ENCODE measurements around the gene ACTR3C. TPM values are rescaled to one million over a fixed set of nuclear protein-coding genes. Genes with fewer than 3 reads are reported as not detected.
"Not testable (repeated sequence)": the region's sequence is repeated elsewhere in the genome, so short reads cannot be mapped to it uniquely, and the experiment has no call there.

ACTR3C gene
- polyA plus RNA-seq, 3 donors: 0.55 to 1.9 (median 1.7) TPM

GRCh38 chr7:150262656-150263055 lies 60.7 kb downstream of the ACTR3C start:
- H3K4me1 ChIP-seq (ENCODE audit: control insufficient read depth in 1 of 2, insufficient read depth in 2 of 2, low read length in 2 of 2); H3K9ac ChIP-seq (ENCODE audit: insufficient read depth, low read length, poor library complexity, severe bottlenecking); H3K4me3 ChIP-seq (replicated peaks in 1 of 3; ENCODE audit: low read depth in 2 of 3, low read length in 3 of 3); H3K9me3 Mint-ChIP-seq; H3K36me3 ChIP-seq (replicated peaks in 1 of 2; ENCODE audit: control insufficient read depth in 1 of 2, insufficient read depth in 2 of 2, low read length in 2 of 2); H4K20me1 ChIP-seq (ENCODE audit: insufficient read depth, low read length); intact Hi-C loops (cut with micrococcal nuclease); H3K27me3 Mint-ChIP-seq (ENCODE audit: low read depth in 3 of 3); H3K4me3 Mint-ChIP-seq; H3K79me2 ChIP-seq (ENCODE audit: insufficient read depth, low read length); H3K4me2 ChIP-seq (replicated peaks; ENCODE audit: extremely low read depth, low read length, poor library complexity, severe bottlenecking); H3K27ac ChIP-seq (ENCODE audit: low read depth in 1 of 2, low read length in 2 of 2); H3K36me3 Mint-ChIP-seq; H3K4me1 Mint-ChIP-seq; H3K9me3 ChIP-seq (replicated peaks in 1 of 2; ENCODE audit: control insufficient read depth in 1 of 2, insufficient read depth in 1 of 2, low read length in 2 of 2); H3K27ac Mint-ChIP-seq; DNase-seq; H3K27me3 ChIP-seq (ENCODE audit: control insufficient read depth in 2 of 2, insufficient read depth in 2 of 2, low read length in 2 of 2); H2AFZ ChIP-seq (ENCODE audit: insufficient read depth, low read depth, low read length, poor library complexity, severe bottlenecking): not testable (repeated sequence)
- no CpG with 5 or more reads among the region's 5 CpGs for WGBS (ENCODE audit: insufficient coverage)

GRCh38 chr7:150247745-150248144 lies 75.6 kb downstream of the ACTR3C start:
- intact Hi-C loops (cut with micrococcal nuclease); H2AFZ ChIP-seq (ENCODE audit: insufficient read depth, low read depth, low read length, poor library complexity, severe bottlenecking): not testable (repeated sequence)

GRCh38 chr7:150245208-150245607 lies 78.1 kb downstream of the ACTR3C start:
- H3K4me1 Mint-ChIP-seq; H2AFZ ChIP-seq (ENCODE audit: insufficient read depth, low read depth, low read length, poor library complexity, severe bottlenecking); H3K4me2 ChIP-seq (replicated peaks; ENCODE audit: extremely low read depth, low read length, poor library complexity, severe bottlenecking); H3K27ac Mint-ChIP-seq; H3K27me3 Mint-ChIP-seq (ENCODE audit: low read depth in 3 of 3); H3K4me3 Mint-ChIP-seq; H3K36me3 ChIP-seq (replicated peaks in 1 of 2; ENCODE audit: control insufficient read depth in 1 of 2, insufficient read depth in 2 of 2, low read length in 2 of 2); H3K27ac ChIP-seq (ENCODE audit: low read depth in 1 of 2, low read length in 2 of 2); H3K4me3 ChIP-seq (replicated peaks in 1 of 3; ENCODE audit: low read depth in 2 of 3, low read length in 3 of 3); H3K9me3 Mint-ChIP-seq; H3K9ac ChIP-seq (ENCODE audit: insufficient read depth, low read length, poor library complexity, severe bottlenecking); H3K27me3 ChIP-seq (ENCODE audit: control insufficient read depth in 2 of 2, insufficient read depth in 2 of 2, low read length in 2 of 2); H3K4me1 ChIP-seq (ENCODE audit: control insufficient read depth in 1 of 2, insufficient read depth in 2 of 2, low read length in 2 of 2); H3K9me3 ChIP-seq (replicated peaks in 1 of 2; ENCODE audit: control insufficient read depth in 1 of 2, insufficient read depth in 1 of 2, low read length in 2 of 2); DNase-seq; H3K79me2 ChIP-seq (ENCODE audit: insufficient read depth, low read length); intact Hi-C loops (cut with micrococcal nuclease); H3K36me3 Mint-ChIP-seq; H4K20me1 ChIP-seq (ENCODE audit: insufficient read depth, low read length): not testable (repeated sequence)
- no CpG with 5 or more reads among the region's 2 CpGs for WGBS (ENCODE audit: insufficient coverage)

More at GRCh38 chr7:150247745-150248144, 75.6 kb downstream of the ACTR3C start:
- not testable (repeated sequence) for H3K36me3 ChIP-seq (replicated peaks in 1 of 2; ENCODE audit: control insufficient read depth in 1 of 2, insufficient read depth in 2 of 2, low read length in 2 of 2); H3K27me3 Mint-ChIP-seq (ENCODE audit: low read depth in 3 of 3); H3K9ac ChIP-seq (ENCODE audit: insufficient read depth, low read length, poor library complexity, severe bottlenecking); H3K4me3 ChIP-seq (replicated peaks in 1 of 3; ENCODE audit: low read depth in 2 of 3, low read length in 3 of 3); H4K20me1 ChIP-seq (ENCODE audit: insufficient read depth, low read length); H3K79me2 ChIP-seq (ENCODE audit: insufficient read depth, low read length); H3K36me3 Mint-ChIP-seq; DNase-seq; H3K4me2 ChIP-seq (replicated peaks; ENCODE audit: extremely low read depth, low read length, poor library complexity, severe bottlenecking); H3K4me1 Mint-ChIP-seq; H3K4me1 ChIP-seq (ENCODE audit: control insufficient read depth in 1 of 2, insufficient read depth in 2 of 2, low read length in 2 of 2); H3K27ac Mint-ChIP-seq; H3K9me3 ChIP-seq (replicated peaks in 1 of 2; ENCODE audit: control insufficient read depth in 1 of 2, insufficient read depth in 1 of 2, low read length in 2 of 2); H3K27me3 ChIP-seq (ENCODE audit: control insufficient read depth in 2 of 2, insufficient read depth in 2 of 2, low read length in 2 of 2); H3K4me3 Mint-ChIP-seq; H3K27ac ChIP-seq (ENCODE audit: low read depth in 1 of 2, low read length in 2 of 2); H3K9me3 Mint-ChIP-seq
- WGBS (ENCODE audit: insufficient coverage): 92% methylated on average over 2 of the region's 3 CpGs

- intact Hi-C loops (cut with micrococcal nuclease); H3K79me2 ChIP-seq (ENCODE audit: insufficient read depth, low read length); H2AFZ ChIP-seq (ENCODE audit: insufficient read depth, low read depth, low read length, poor library complexity, severe bottlenecking); H3K4me1 Mint-ChIP-seq; H3K4me3 Mint-ChIP-seq; H3K4me2 ChIP-seq (replicated peaks; ENCODE audit: extremely low read depth, low read length, poor library complexity, severe bottlenecking); H4K20me1 ChIP-seq (ENCODE audit: insufficient read depth, low read length); H3K36me3 ChIP-seq (replicated peaks in 1 of 2; ENCODE audit: control insufficient read depth in 1 of 2, insufficient read depth in 2 of 2, low read length in 2 of 2); H3K9me3 ChIP-seq (replicated peaks in 1 of 2; ENCODE audit: control insufficient read depth in 1 of 2, insufficient read depth in 1 of 2, low read length in 2 of 2); DNase-seq; H3K27ac Mint-ChIP-seq; H3K27me3 Mint-ChIP-seq (ENCODE audit: low read depth in 3 of 3); H3K27me3 ChIP-seq (ENCODE audit: control insufficient read depth in 2 of 2, insufficient read depth in 2 of 2, low read length in 2 of 2); H3K4me1 ChIP-seq (ENCODE audit: control insufficient read depth in 1 of 2, insufficient read depth in 2 of 2, low read length in 2 of 2); H3K9me3 Mint-ChIP-seq; H3K27ac ChIP-seq (ENCODE audit: low read depth in 1 of 2, low read length in 2 of 2); H3K4me3 ChIP-seq (replicated peaks in 1 of 3; ENCODE audit: low read depth in 2 of 3, low read length in 3 of 3); H3K36me3 Mint-ChIP-seq; H3K9ac ChIP-seq (ENCODE audit: insufficient read depth, low read length, poor library complexity, severe bottlenecking): not testable (repeated sequence)
- no CpG with 5 or more reads among the region's 2 CpGs for WGBS (ENCODE audit: insufficient coverage)
These were observed 80.4 kb downstream of the ACTR3C start for GRCh38 chr7:150242935-150243334.

All from CD14-positive monocyte (primary cell).